Measurements from ENCODE around the gene KCNAB1.
"Not testable (repeated sequence)": the region's sequence is repeated elsewhere in the genome, so short reads cannot be mapped to it uniquely, and the experiment has no call there.

DNA sequence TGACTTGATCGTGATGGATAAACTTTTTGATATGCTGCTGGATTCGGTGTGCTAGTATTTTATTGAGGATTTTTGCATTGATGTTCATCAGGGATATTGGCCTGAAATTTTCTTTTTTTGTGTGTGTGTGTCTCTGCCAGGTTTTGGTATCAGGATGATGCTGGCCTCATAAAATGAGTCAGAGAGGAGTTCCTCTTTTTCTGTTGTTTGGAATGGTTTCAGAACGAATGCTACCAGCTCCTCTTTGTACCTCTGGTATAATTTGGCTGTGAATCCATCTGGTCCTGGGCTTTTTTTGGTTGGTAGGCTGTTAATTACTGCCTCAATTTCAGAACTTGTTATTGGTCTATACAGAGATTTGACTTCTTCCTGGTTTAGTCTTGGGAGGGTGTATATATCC is 76.8 kb downstream of the KCNAB1 start:
- not testable (repeated sequence) for TF ChIP-seq CTCF (IDR thresholded peaks at IDR 0.05; ENCODE audit: insufficient read depth, low read length, poor library complexity, severe bottlenecking); EZH2phosphoT487 (conservative IDR thresholded peaks at IDR 0.05; ENCODE audit: low read length)
